ENCODE measurements around the gene PCDHB14. TPM values are rescaled to one million over a fixed set of nuclear protein-coding genes. Genes with fewer than 3 reads are reported as not detected.
"Not testable (repeated sequence)": the region's sequence is repeated elsewhere in the genome, so short reads cannot be mapped to it uniquely, and the experiment has no call there.

Gene PCDHB14
- total RNA-seq, 1 experiment from 2014 or later, result 0.41 TPM

DNA sequence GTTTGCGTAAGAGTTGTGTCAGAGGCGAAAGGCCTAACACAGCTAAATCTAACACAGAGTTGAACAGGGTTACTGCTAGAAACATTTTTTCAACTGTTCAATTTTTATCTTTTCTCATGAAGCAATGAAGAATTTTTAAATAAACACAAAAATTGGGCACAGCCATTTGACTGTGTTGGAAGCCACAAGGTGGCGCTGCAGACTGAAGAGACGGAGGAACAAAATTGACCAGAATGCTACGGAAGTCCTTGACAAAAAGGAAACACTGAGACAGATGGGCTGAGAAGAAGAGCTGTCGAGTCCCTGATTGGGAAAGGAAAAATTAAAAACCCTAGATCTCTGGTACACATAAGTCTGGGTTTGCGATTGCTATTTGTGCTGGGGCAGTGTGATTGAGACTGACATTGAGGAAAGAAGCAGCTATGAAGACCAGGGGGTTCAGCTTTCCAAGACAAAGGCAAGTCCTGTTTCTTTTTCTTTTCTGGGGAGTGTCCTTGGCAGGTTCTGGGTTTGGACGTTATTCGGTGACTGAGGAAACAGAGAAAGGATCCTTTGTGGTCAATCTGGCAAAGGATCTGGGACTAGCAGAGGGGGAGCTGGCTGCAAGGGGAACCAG is 36.1 kb upstream of the PCDHB14 start, which contains the start of gene PCDHB9:
Gene PCDHB9 (plus strand): TSS at position 265 of the 616 bp plus-strand sequence. CDS start 158 bp downstream, at position 423.
- no peak for DNase-seq
- Mint-ChIP-seq H3K27me3 (ENCODE audit: insufficient read depth, unreplicated experiment) (no peaks in the 10 kb centered on the region), H3K27ac (ENCODE audit: unreplicated experiment) (no peak within 1 kb of the TSS), H3K4me1 (ENCODE audit: low read depth, unreplicated experiment) (no peaks in the 10 kb centered on the region), H3K36me3 (ENCODE audit: insufficient read depth, unreplicated experiment) (no peaks in the 10 kb centered on the region), H3K9me3 (ENCODE audit: unreplicated experiment) (peaks cover 43% of the 10 kb centered on the region), H3K4me3 (ENCODE audit: unreplicated experiment) (no peak within 1 kb of the TSS)
- H3K4me3 ChIP-seq (ENCODE audit: low read depth, low read length), result no peak within 1 kb of the TSS
- peak; percentile 22 to 28 for TF ChIP-seq CTCF (IDR thresholded peaks at IDR 0.05; ENCODE audit: insufficient read depth in 1 of 2, low read depth in 1 of 2, low read length in 1 of 2, severe bottlenecking in 1 of 2, unreplicated experiment in 1 of 2)
- H3K27me3 ChIP-seq (replicated peaks; ENCODE audit: control insufficient read depth, insufficient read depth, low read length), result no peaks in the 10 kb centered on the region
- ChIA-PET CTCF (no interaction called here), POLR2A (no interaction called here)
- BruUV-seq (replicated peaks), result no TSS peak
- no peaks in the 10 kb centered on the region for H3K36me3 ChIP-seq (ENCODE audit: control insufficient read depth, insufficient read depth, low read length)
- intact Hi-C loops (cut with micrococcal nuclease; ENCODE audit: unreplicated experiment), result no loop called here
- H3K4me1 ChIP-seq, result no peaks in the 10 kb centered on the region
- H3K9me3 ChIP-seq, result no peaks in the 10 kb centered on the region

GRCh38 chr5:141188682-141189081 is 34.5 kb upstream of the PCDHB14 start:
- H3K27ac Mint-ChIP-seq (ENCODE audit: unreplicated experiment); CTCF ChIA-PET; H3K4me1 Mint-ChIP-seq (ENCODE audit: low read depth, unreplicated experiment); POLR2A ChIA-PET; H3K27me3 ChIP-seq (replicated peaks; ENCODE audit: control insufficient read depth, insufficient read depth, low read length); H3K27me3 Mint-ChIP-seq (ENCODE audit: insufficient read depth, unreplicated experiment); H3K4me1 ChIP-seq; DNase-seq; H3K4me3 ChIP-seq (ENCODE audit: low read depth, low read length); H3K36me3 ChIP-seq (ENCODE audit: control insufficient read depth, insufficient read depth, low read length); BruUV-seq (replicated peaks); H3K36me3 Mint-ChIP-seq (ENCODE audit: insufficient read depth, unreplicated experiment); H3K4me3 Mint-ChIP-seq (ENCODE audit: unreplicated experiment); H3K9me3 ChIP-seq; intact Hi-C loops (cut with micrococcal nuclease; ENCODE audit: unreplicated experiment): not testable (repeated sequence)
- H3K9me3 Mint-ChIP-seq (ENCODE audit: unreplicated experiment), result peaks cover 52% of the 10 kb centered on the region

DNA sequence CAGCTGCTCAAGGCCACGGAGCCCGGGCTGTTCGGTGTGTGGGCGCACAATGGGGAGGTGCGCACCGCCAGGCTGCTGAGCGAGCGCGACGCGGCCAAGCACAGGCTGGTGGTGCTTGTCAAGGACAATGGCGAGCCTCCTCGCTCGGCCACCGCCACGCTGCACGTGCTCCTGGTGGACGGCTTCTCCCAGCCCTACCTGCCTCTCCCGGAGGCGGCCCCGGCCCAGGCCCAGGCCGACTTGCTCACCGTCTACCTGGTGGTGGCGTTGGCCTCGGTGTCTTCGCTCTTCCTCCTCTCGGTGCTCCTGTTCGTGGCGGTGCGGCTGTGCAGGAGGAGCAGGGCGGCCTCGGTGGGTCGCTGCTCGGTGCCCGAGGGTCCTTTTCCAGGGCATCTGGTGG is 34.0 kb upstream of the PCDHB14 start:
- DNase-seq; intact Hi-C loops (cut with micrococcal nuclease; ENCODE audit: unreplicated experiment); CTCF ChIA-PET: not testable (repeated sequence)

DNA sequence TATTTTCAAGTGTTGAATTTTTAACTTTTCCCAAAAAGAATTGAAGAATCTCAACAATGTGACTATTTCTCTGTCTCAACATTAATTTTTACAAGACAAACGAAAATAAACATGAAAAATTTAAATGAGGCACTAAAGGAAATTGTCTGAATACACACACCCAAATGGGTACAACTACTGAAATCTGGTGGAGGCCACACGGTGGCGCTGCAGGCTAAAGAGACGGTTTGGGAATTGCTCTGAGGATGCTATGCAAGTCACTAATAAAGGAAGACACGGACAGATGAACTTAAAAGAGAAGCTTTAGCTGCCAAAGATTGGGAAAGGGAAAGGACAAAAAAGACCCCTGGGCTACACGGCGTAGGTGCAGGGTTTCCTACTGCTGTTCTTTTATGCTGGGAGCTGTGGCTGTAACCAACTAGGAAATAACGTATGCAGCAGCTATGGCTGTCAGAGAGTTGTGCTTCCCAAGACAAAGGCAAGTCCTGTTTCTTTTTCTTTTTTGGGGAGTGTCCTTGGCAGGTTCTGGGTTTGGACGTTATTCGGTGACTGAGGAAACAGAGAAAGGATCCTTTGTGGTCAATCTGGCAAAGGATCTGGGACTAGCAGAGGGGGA is 30.9 kb upstream of the PCDHB14 start, which contains the start of gene PCDHB10:
Gene PCDHB10 (plus strand): TSS at position 244 of the 616 bp plus-strand sequence. CDS start 200 bp downstream, at position 444.
- H3K27me3 Mint-ChIP-seq (ENCODE audit: insufficient read depth, unreplicated experiment), result no peaks in the 10 kb centered on the region
- POLR2A ChIA-PET, result no interaction called here
- CTCF ChIA-PET, result no interaction called here
- intact Hi-C loops (cut with micrococcal nuclease; ENCODE audit: unreplicated experiment), result loop anchor here (5.0 kb wide), 1 partner anchor 370 kb away; no protein-coding TSS in a partner anchor
- H3K27ac Mint-ChIP-seq (ENCODE audit: unreplicated experiment), result no peak within 1 kb of the TSS
- peak within 1 kb of the TSS; percentile 40 for H3K4me3 Mint-ChIP-seq (ENCODE audit: unreplicated experiment)
- H3K4me1 Mint-ChIP-seq (ENCODE audit: low read depth, unreplicated experiment), result no peaks in the 10 kb centered on the region
- H3K36me3 ChIP-seq (ENCODE audit: control insufficient read depth, insufficient read depth, low read length), result no peaks in the 10 kb centered on the region
- peaks cover 39% of the 10 kb centered on the region for H3K9me3 Mint-ChIP-seq (ENCODE audit: unreplicated experiment)
- no TSS peak for BruUV-seq (replicated peaks)
- peak in 1 of 2 experiments; percentile 24 for TF ChIP-seq CTCF (IDR thresholded peaks at IDR 0.05; ENCODE audit: insufficient read depth in 1 of 2, low read depth in 1 of 2, low read length in 1 of 2, severe bottlenecking in 1 of 2, unreplicated experiment in 1 of 2)
- H3K9me3 ChIP-seq, result peaks cover 14% of the 10 kb centered on the region
- H3K4me1 ChIP-seq, result no peaks in the 10 kb centered on the region
- H3K36me3 Mint-ChIP-seq (ENCODE audit: insufficient read depth, unreplicated experiment), result no peaks in the 10 kb centered on the region
- no peaks in the 10 kb centered on the region for H3K27me3 ChIP-seq (replicated peaks; ENCODE audit: control insufficient read depth, insufficient read depth, low read length)
- no peak within 1 kb of the TSS for H3K4me3 ChIP-seq (ENCODE audit: low read depth, low read length)
- peak in 1 of 2 experiments; percentile 21 for DNase-seq

More for the DNA sequence above, 34.0 kb upstream of the PCDHB14 start:
- H3K36me3 Mint-ChIP-seq (ENCODE audit: insufficient read depth, unreplicated experiment); H3K9me3 ChIP-seq; BruUV-seq (replicated peaks); H3K27me3 Mint-ChIP-seq (ENCODE audit: insufficient read depth, unreplicated experiment); H3K27ac Mint-ChIP-seq (ENCODE audit: unreplicated experiment); H3K4me1 Mint-ChIP-seq (ENCODE audit: low read depth, unreplicated experiment); H3K4me1 ChIP-seq; H3K4me3 Mint-ChIP-seq (ENCODE audit: unreplicated experiment); H3K4me3 ChIP-seq (ENCODE audit: low read depth, low read length); POLR2A ChIA-PET; H3K36me3 ChIP-seq (ENCODE audit: control insufficient read depth, insufficient read depth, low read length); H3K27me3 ChIP-seq (replicated peaks; ENCODE audit: control insufficient read depth, insufficient read depth, low read length): not testable (repeated sequence)
- peaks cover 52% of the 10 kb centered on the region for H3K9me3 Mint-ChIP-seq (ENCODE audit: unreplicated experiment)

GRCh38 chr5:141194332-141194731 is 28.8 kb upstream of the PCDHB14 start:
- H3K36me3 Mint-ChIP-seq (ENCODE audit: insufficient read depth, unreplicated experiment); H3K27ac Mint-ChIP-seq (ENCODE audit: unreplicated experiment); DNase-seq; H3K27me3 ChIP-seq (replicated peaks; ENCODE audit: control insufficient read depth, insufficient read depth, low read length); BruUV-seq (replicated peaks); H3K4me1 Mint-ChIP-seq (ENCODE audit: low read depth, unreplicated experiment); POLR2A ChIA-PET; CTCF ChIA-PET; H3K36me3 ChIP-seq (ENCODE audit: control insufficient read depth, insufficient read depth, low read length); H3K4me3 Mint-ChIP-seq (ENCODE audit: unreplicated experiment); H3K4me1 ChIP-seq; H3K27me3 Mint-ChIP-seq (ENCODE audit: insufficient read depth, unreplicated experiment); H3K4me3 ChIP-seq (ENCODE audit: low read depth, low read length): not testable (repeated sequence)
- H3K9me3 Mint-ChIP-seq (ENCODE audit: unreplicated experiment), result peaks cover 47% of the 10 kb centered on the region
- H3K9me3 ChIP-seq, result peaks cover 22% of the 10 kb centered on the region
- intact Hi-C loops (cut with micrococcal nuclease; ENCODE audit: unreplicated experiment), result loop anchor here (5.0 kb wide), 1 partner anchor 368 kb away; no protein-coding TSS in a partner anchor

Data from Caco-2 (cell line).